CD4-positive, alpha-beta T cell treated with Interleukin-6 for 4 hours (primary cell): Measurements from ENCODE around the gene TRIM44.

Experiments
- DNase-seq: peaks from one replicate; pipeline ENCODE4 v3.0.0-alpha.2; 2020; ENCODE audit warnings: mixed read lengths

TRIM44 gene

DNA sequence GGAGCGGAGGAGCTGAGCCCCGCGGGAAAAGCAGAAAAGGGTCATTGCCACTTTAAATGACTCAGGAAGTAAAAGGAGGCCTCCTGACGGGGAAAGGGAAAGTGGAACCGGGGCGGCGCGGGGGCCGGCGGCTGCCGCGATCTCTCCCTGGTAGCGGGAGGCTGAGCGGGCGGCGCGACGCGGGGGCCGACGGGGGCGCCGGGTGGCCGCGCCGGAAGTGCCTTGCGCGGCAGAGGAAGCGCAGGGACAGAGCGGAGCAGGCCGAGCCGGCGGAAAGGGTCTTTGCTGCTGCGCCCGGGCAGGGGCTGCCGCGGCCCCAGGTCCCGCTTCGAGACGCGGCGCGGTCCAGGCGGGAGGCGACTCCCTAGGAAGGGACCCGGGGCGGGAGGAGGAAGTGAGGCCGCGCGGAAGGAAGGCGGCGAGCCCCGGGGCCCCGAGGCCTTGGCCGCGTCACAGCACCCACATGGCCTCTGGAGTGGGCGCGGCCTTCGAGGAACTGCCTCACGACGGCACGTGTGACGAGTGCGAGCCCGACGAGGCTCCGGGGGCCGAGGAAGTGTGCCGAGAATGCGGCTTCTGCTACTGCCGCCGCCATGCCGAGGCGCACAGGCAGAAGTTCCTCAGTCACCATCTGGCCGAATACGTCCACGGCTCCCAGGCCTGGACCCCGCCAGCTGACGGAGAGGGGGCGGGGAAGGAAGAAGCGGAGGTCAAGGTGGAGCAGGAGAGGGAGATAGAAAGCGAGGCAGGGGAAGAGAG lies at the start of gene TRIM44:
Gene TRIM44 (plus strand): TSS at position 127 of the 759 bp plus-strand sequence. CDS start 337 bp downstream, at position 464.
- DNase-seq: peak; percentile 84

DNA sequence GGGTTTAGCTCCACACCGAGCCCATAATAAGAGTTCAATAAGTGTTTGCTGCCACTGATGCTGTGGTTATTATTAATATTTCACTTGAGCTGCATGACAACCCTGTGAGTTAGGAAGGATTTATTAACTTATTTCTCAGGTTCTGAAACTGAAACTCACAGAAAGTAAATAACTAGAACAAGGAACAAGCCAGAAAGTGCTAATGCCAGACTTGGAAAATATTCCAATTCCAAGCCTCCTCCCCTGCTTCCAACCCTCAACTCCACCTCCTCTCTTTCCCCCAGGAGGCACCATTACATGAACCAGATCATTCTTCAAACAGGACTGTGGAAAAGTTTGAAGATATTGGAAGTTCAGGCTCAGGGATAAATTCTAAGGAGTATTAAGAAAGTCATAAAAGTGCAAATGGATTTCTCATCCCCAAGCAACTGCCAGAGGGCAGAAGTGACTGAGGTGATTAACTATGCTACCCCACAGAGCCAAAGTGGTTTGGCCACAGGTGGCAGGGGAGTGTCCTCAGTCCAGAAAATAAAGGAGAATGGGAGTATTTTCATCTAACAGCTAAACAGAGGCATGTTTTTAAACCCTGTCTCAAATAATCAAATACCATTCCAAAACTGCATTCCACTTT lies 47.5 kb upstream of the TRIM44 start:
- no peak for DNase-seq

- DNase-seq: peak; percentile 32
Measured at GRCh38 chr11:35615921-35616900, 46.4 kb upstream of the TRIM44 start.

DNA sequence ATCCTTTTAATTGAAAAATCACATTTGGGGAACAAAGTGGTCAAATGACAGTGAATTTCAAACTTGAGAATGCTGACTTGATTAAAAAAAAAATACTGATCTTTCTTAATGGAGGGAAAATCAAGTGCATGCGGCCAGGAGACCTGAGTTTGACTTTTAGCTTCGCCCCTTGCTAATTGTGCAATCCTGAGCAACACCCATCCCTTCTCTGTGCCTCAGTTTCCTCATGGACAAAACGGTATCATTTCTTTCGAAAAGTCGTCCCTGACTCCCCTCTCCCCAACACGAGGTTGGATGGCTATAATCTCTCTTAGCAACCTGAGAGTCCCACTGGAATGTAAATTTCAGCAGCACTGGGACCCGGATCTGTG lies 45.3 kb upstream of the TRIM44 start:
- DNase-seq: no peak

- DNase-seq: peak; percentile 31
Measured at GRCh38 chr11:35617687-35618496, 44.7 kb upstream of the TRIM44 start, which contains the start of gene FJX1. FJX1 (plus strand) TSS chr11:35618460; CDS start chr11:35618637, 177 bp downstream.

DNA sequence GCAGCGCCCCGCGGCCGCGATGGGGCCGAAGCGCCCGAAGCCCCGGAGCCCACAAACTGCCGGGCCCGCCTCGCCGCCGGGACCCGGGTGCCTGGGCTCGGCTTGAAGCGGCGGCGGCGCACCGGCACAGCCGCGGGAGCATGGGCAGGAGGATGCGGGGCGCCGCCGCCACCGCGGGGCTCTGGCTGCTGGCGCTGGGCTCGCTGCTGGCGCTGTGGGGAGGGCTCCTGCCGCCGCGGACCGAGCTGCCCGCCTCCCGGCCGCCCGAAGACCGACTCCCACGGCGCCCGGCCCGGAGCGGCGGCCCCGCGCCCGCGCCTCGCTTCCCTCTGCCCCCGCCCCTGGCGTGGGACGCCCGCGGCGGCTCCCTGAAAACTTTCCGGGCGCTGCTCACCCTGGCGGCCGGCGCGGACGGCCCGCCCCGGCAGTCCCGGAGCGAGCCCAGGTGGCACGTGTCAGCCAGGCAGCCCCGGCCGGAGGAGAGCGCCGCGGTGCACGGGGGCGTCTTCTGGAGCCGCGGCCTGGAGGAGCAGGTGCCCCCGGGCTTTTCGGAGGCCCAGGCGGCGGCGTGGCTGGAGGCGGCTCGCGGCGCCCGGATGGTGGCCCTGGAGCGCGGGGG lies 44.0 kb upstream of the TRIM44 start:
- peak; percentile 4 for DNase-seq

DNA sequence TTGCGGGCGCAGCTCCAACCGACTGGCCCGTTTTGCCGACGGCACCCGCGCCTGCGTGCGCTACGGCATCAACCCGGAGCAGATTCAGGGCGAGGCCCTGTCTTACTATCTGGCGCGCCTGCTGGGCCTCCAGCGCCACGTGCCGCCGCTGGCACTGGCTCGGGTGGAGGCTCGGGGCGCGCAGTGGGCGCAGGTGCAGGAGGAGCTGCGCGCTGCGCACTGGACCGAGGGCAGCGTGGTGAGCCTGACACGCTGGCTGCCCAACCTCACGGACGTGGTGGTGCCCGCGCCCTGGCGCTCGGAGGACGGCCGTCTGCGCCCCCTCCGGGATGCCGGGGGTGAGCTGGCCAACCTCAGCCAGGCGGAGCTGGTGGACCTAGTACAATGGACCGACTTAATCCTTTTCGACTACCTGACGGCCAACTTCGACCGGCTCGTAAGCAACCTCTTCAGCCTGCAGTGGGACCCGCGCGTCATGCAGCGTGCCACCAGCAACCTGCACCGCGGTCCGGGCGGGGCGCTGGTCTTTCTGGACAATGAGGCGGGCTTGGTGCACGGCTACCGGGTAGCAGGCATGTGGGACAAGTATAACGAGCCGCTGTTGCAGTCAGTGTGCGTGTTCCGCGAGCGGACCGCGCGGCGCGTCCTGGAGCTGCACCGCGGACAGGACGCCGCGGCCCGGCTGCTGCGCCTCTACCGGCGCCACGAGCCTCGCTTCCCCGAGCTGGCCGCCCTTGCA lies 43.3 kb upstream of the TRIM44 start:
- DNase-seq: no peak

DNA sequence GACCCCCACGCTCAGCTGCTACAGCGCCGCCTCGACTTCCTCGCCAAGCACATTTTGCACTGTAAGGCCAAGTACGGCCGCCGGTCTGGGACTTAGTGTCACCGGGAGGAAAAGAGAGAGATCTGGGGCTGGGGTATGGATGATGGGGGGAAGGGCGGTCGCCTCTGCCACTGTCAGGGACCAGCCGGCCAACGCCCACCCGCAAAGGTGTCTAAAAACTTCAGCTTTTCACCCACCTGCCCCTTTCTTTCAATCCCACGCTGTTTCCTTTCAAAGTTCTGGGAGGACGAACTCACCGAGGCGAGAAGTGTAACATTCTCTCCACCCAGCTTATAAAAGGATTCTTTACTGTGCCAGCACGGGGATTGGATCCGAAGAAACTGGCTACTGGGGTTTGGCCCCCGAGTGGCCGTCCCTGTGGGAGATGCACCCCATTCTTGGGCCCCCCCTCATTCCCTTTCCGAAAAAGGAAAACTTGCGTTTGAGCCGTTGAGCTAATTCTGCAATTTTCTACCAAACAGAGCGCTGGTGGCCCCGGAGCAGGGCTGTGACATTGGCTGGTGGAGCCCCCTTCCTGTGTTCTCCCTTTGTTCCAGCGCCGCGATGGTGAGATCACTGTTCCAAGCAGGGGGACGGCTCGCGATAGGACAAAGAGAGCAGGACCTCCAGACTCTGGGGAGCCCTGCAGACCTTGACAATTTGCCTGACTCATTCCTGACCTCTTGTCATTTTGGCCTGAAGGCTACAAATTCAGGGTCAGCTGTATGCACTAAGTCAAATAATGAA lies 42.5 kb upstream of the TRIM44 start:
- no peak for DNase-seq

- no peak for DNase-seq
Measured at GRCh38 chr11:35620795-35621194, 41.8 kb upstream of the TRIM44 start.

DNA sequence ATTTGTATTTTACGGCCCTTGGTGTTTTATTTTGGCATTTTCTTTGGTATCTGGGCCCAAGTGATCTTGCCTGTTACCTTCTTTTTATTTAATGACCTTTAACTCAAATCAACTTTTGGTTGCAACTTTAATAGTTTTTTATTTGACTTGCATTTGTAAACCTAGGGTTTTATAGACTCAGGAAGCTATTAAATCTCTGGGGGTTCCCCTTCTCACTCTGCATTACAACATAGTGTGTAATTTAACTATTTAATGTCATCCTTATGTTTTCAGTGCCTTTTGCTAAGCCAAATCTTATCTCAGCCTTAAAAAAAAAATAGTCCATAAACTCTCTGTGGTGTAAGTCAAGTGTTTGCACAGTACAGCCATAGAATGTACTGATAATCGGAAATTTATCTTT lies 41.0 kb upstream of the TRIM44 start:
- no peak for DNase-seq

- no peak for DNase-seq
Measured at GRCh38 chr11:35622070-35622469, 40.5 kb upstream of the TRIM44 start.

DNA sequence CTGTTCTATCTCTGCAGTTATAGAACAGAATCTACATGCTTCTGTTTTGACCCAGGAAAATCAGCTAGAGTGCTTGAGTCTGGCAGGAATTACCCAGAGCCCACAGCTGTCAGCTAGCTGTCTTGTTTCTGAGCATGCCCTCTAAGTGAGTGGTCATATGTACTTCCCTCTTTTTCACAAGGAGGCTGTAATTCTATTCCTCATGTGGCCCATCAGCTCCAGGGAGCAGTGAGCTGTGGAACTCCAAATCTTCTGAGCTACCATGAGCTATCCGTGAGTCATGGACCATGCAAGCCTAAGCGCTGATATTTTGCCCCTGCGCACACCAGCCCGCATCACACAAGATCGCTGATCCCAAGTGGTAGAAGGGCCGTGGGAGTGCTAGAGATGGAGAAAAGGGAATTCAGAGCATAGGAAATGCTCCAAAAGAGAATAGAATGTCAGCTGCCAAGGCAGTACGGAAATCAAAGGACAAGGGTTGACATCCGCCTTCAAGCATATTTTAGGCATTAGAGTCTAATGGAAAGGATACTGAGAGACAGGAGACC lies 38.9 kb upstream of the TRIM44 start:
- DNase-seq: no peak

GRCh38 chr11:35624316-35624715 lies 38.3 kb upstream of the TRIM44 start:
- no peak for DNase-seq

- DNase-seq: no peak
Measured at GRCh38 chr11:35624781-35625180, 37.8 kb upstream of the TRIM44 start.

DNA sequence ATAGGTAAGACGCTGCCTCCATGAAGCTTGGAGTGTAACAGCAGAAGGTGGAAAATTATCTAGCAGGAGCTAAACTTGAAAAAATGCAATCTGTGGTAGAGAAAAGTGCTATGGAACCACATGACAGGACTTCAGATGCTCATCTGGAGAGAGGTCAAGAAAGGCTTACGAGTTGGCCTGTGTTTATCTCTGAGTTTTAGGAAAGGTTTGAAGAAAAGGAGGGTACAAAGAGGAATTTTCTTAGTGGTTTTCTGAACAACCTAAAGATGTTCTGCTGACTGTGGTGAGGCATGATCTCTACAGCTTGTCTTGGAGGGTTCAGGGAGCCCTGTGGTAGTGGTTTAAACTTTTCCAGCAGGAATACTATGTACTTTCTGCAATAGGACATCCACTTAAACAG lies 36.1 kb upstream of the TRIM44 start:
- no peak for DNase-seq

DNA sequence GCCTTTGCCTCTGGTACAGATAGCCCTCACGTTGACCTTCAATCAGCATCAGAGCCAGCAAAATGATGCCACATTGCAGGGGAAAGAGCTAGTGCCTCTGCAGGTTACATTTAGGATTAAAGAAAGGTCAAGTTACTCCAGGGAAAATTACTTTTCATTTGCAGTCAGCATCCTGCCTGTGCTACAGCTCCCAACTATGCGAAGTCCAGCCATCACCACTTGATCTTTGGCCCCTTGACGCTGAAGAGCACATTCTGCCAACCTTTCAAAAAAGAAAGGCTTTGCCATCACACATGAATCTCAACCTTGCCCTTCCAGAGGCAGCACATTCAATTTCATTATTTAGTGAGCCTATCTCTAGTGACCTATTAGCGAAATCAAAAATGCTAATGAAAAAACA lies 33.1 kb upstream of the TRIM44 start:
- DNase-seq: no peak

DNA sequence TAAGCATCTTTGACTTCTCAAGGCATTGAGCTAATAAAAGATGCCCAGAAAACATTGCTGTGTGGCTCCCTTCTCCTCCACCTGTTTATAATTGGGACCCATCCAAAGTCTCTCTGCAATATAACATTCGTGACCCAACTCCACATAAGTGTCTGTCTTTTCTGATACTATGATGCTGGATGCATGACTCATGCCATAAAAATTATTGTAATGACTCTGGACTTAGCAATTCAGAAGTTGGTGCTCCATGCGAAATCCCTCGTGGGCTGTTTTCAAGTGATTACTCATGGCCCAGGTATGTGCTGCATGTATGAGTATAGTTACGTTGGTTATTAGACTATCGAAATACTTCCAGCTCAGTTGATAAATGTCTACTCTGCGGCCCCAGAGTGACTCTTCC lies 32.7 kb upstream of the TRIM44 start:
- DNase-seq: no peak

DNA sequence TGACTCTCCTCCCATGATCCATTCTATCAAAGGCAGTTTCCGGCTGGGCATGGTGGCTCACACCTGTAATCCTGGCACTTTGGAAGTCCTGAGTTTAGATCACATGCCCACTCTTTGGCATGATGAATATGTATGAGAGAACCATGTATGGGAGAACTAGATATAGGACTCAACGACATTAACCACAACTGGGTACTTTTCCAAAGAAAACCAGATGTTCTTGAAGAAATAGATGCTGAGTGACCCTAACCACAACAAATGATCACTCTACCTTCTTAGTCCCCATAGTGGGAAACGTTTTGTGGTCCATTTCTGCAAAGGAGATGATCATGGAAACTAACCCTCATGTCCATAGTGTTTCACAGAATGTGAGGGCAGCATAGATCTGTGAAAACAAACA lies 30.7 kb upstream of the TRIM44 start:
- DNase-seq: no peak

GRCh38 chr11:35632301-35632700 lies 30.3 kb upstream of the TRIM44 start:
- DNase-seq: no peak

DNA sequence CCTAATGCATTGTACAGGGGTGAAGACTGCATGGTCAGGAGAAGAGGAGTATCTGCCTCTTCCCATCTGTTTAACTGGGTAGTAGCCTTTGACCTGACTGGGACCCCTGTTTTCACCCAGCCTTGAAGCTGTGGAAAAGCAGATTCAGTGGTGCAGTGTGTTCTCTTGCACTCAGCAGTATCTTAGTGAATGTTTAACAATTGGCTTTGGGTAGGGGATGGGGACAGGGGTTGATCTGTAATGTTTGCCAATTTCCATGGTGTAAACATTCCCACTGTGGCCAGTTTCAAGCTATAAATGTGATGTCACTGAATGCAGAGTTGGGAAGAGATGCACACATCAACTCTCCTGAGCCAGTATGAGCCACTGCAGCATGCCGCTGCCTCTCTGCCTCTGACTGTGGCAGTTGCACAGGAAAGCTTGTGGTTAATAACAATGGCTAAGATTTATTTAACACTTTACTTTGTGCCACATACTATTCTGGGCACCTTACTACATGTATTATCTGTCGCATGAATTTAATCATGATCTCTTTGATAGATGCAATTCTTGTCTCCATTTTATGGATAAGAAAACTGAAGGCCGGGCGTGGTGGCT lies 28.6 kb upstream of the TRIM44 start:
- no peak for DNase-seq
